Left ventricle myocardium inferior (tissue), 1 donor: ENCODE results near the gene GAPT. TPM values are rescaled to one million over a fixed set of nuclear protein-coding genes. Genes with fewer than 3 reads are reported as not detected.
A peak's percentile ranks its signal among the peaks of the same experiment; 100 is the strongest.

Experiments
- DNase-seq: peaks from one replicate; pipeline ENCODE4 v3.0.0-alpha.2; 2020
- H3K27ac ChIP-seq: fragments of 200-600 bp; replicated peaks from 2 replicates; pipeline ENCODE4 v1.8.0; 2021
- H3K27me3 ChIP-seq: fragments of 200-600 bp; 2 replicates; pipeline ENCODE4 v1.8.0; 2021; ENCODE audit warnings: low read depth
- H3K36me3 ChIP-seq: fragments of 200-600 bp; 2 replicates; pipeline ENCODE4 v1.8.0; 2021
- H3K4me1 ChIP-seq: fragments of 200-600 bp; 2 replicates; pipeline ENCODE4 v1.8.0; 2021
- H3K4me3 ChIP-seq: fragments of 200-600 bp; 2 replicates; pipeline ENCODE4 v1.8.0; 2021; ENCODE audit warnings: mild to moderate bottlenecking, moderate library complexity
- H3K9me3 ChIP-seq: fragments of 200-600 bp; replicated peaks from 2 replicates; pipeline ENCODE4 v1.8.0; 2021
- intact Hi-C: fragments of 100-400 bp; cut with micrococcal nuclease; formaldehyde crosslinking; loops from one replicate; pipeline ENCODE4 v1.11.0; 2022
- total RNA-seq: library from RNA; stranded (reverse); fragmentation: NEBNext Ultra II Directional; extraction: Animal tissue kit (Norgen Biotek cat#: 25700); gene quantifications from one replicate; pipeline ENCODE4 v1.2.1, GENCODE V29; 2021
- TF ChIP-seq, protein P1 (sequence below): fragments of 200-600 bp; IDR thresholded peaks from 2 replicates; pipeline ENCODE4 v1.8.0; 2021; ENCODE audit warnings: antibody characterized with exemption, mild to moderate bottlenecking, borderline replicate concordance
- donor health status: DM: no; HTN: yes; CAD: no; lungs with severe emphysema.

Gene GAPT
- total RNA-seq, 1 donor from 2014 or later: 0.22 TPM

DNA sequence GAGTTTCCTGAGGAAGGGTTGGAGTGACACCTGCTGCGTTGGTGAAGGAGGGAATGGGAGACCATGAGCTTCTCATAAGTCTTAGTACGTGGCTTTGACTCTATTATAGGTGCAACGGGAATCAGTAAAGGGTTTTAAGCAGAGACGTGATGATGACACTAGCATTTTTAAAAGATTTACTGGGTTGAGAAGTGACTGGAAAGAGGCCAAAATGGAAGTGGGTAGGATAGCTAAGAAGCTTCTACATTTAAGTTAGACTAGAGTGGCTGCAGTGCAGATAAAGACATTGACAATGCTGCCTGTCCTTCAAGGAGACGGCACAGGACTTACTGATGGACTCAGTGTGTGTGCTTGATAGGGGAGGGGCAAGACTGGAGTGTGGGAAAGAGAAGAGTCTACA, 6.2 kb downstream of the GAPT start:
- TF ChIP-seq, protein P1, sequence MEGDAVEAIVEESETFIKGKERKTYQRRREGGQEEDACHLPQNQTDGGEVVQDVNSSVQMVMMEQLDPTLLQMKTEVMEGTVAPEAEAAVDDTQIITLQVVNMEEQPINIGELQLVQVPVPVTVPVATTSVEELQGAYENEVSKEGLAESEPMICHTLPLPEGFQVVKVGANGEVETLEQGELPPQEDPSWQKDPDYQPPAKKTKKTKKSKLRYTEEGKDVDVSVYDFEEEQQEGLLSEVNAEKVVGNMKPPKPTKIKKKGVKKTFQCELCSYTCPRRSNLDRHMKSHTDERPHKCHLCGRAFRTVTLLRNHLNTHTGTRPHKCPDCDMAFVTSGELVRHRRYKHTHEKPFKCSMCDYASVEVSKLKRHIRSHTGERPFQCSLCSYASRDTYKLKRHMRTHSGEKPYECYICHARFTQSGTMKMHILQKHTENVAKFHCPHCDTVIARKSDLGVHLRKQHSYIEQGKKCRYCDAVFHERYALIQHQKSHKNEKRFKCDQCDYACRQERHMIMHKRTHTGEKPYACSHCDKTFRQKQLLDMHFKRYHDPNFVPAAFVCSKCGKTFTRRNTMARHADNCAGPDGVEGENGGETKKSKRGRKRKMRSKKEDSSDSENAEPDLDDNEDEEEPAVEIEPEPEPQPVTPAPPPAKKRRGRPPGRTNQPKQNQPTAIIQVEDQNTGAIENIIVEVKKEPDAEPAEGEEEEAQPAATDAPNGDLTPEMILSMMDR: no peak
- Histone ChIP-seq H3K27me3 (peaks cover 21% of the 10 kb centered on the region), H3K4me1 (no peaks in the 10 kb centered on the region), H3K4me3 (no peak overlapping the region), H3K36me3 (no peaks in the 10 kb centered on the region), H3K27ac (no peak overlapping the region), H3K9me3 (no peaks in the 10 kb centered on the region)
- intact Hi-C loops: no loop called here
- no peak for DNase-seq

DNA sequence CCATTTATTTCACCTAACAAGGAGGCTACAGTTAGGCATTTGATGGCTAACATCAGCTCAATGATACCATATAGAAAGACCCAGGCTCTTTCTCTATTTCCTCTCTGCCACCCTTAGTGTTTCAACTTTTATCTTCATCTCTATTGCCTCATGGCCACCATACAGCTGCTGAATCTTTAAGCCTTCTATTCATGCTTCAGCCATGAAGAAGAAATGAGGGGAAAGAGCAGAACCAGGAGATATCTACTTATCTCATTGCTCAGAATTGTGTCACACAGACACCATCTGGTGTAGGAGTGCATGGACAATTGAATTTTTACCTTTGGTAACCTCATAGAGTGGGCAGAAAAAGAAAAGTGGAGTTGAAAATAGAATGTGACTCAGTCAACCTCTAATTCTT, 6.7 kb downstream of the GAPT start:
- no peak overlapping the region for H3K27ac ChIP-seq
- no peaks in the 10 kb centered on the region for H3K9me3 ChIP-seq
- H3K4me1 ChIP-seq: no peaks in the 10 kb centered on the region
- intact Hi-C loops: loop anchor here (2.0 kb wide), 1 partner anchor 353 kb away; no protein-coding TSS in a partner anchor
- peaks cover 24% of the 10 kb centered on the region for H3K27me3 ChIP-seq
- H3K4me3 ChIP-seq: no peak overlapping the region
- H3K36me3 ChIP-seq: no peaks in the 10 kb centered on the region
- TF ChIP-seq, protein P1: no peak
- no peak for DNase-seq

DNA sequence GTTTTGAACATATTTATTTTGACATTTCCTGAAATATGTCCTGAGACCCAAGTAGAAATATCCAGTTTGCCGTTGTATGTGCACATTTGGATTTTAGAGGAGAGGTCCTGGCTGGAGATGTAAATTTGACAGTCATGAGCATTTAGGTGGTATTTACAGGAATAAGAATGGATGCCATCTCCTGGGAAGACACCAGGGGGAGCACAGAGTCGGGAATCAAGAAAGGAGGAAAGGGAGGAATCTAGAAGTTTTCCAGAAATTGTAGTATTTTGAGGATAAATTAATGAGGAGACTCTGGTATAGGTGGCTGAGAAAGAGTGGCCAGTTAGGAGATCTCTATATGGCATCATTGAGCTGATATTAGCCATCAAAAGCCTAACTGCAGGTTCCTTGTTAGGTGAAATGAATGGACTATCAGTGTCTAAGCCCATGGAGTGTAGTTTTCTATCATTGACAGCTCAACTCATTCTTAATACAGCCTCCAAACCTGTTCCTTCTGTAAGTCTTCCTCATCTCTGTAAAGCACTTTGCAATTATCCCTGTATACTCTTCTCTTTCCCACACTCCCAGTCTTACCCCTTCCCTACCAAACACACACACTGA, 7.2 kb downstream of the GAPT start:
- Histone ChIP-seq H3K4me1 (no peaks in the 10 kb centered on the region), H3K27me3 (peaks cover 28% of the 10 kb centered on the region), H3K36me3 (no peaks in the 10 kb centered on the region), H3K4me3 (no peak overlapping the region), H3K27ac (no peak overlapping the region), H3K9me3 (no peaks in the 10 kb centered on the region)
- TF ChIP-seq, protein P1: peak; percentile 80
- intact Hi-C loops: loop anchor here (2.0 kb wide), 1 partner anchor 352 kb away; no protein-coding TSS in a partner anchor
- no peak for DNase-seq

DNA sequence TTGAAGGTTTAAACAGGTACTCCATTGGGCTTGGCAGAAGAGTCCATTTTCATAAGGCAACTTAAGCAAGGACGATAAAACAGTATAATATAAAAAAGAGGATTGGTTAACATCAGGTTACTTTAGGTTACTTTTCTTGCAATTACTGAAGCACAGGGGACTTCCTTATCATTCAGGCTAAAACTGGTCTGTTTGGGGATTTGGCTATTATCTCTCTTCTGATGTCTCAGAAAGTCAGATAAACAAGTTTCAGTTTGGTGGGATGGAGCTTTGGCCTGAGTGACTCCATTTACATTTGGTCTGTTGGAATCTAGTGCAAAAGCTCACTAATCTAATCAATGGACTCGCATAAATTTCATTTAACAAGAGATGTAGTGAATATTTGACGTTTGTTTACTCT, 8.0 kb downstream of the GAPT start:
- H3K4me1 ChIP-seq: no peaks in the 10 kb centered on the region
- H3K27ac ChIP-seq: no peak overlapping the region
- DNase-seq: no peak
- intact Hi-C loops: loop anchor here (2.0 kb wide), 1 partner anchor 352 kb away; no protein-coding TSS in a partner anchor
- TF ChIP-seq, protein P1: no peak
- H3K4me3 ChIP-seq: no peak overlapping the region
- H3K9me3 ChIP-seq: no peaks in the 10 kb centered on the region
- peaks cover 21% of the 10 kb centered on the region for H3K27me3 ChIP-seq
- H3K36me3 ChIP-seq: no peaks in the 10 kb centered on the region

DNA sequence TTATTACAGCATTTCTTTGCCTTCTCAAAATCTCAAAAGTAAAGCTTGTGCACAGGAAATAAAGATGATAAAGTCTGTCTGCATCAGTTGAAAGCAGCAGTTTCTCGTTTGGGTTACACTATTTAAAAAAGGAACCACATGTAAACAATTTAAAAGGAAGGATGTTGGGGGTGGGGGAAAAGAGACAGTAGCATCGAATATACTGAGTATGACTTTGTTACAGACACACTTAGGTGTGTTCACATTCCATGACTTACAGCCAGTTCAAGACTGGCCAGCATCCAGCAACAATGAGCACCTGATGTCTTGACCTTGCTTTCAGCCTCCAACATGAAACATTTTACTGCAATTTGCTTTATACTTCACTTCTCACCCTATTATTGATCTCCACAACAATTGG, 8.7 kb downstream of the GAPT start:
- H3K27me3 ChIP-seq: peaks cover 16% of the 10 kb centered on the region
- H3K36me3 ChIP-seq: no peaks in the 10 kb centered on the region
- no peaks in the 10 kb centered on the region for H3K9me3 ChIP-seq
- H3K4me3 ChIP-seq: no peak overlapping the region
- TF ChIP-seq, protein P1: no peak
- intact Hi-C loops: loop anchor here (2.0 kb wide), 1 partner anchor 351 kb away; no protein-coding TSS in a partner anchor
- no peak for DNase-seq
- H3K27ac ChIP-seq: no peak overlapping the region
- no peaks in the 10 kb centered on the region for H3K4me1 ChIP-seq
